Stomach (tissue), 9 donors: ENCODE results near the gene CCDC183. TPM values are rescaled to one million over a fixed set of nuclear protein-coding genes. Genes with fewer than 3 reads are reported as not detected.

Experiments used
- DNase-seq, 2 donors: peaks; one replicate each; pipeline versions ENCODE4 v3.0.0 to v3.0.0-alpha.2; 2013 to 2019
- H3K27ac ChIP-seq, 5 donors: fragments of 200-600 bp in 4 of 5; sonication (generic) in 4 of 5; one replicate each; pipeline ENCODE4 v1.5.1; 2013 to 2019; ENCODE audit warnings: mild to moderate bottlenecking in 1 of 5, moderate library complexity in 1 of 5
- H3K27me3 ChIP-seq, 3 donors: fragments of 200-600 bp; sonication (generic); one replicate each; pipeline ENCODE4 v1.5.1; 2017 to 2019; ENCODE audit warnings: mixed run types in 1 of 3
- H3K36me3 ChIP-seq, 4 donors: fragments of 200-600 bp; sonication (generic); 1 replicate in 3 of 4; 2 replicates in 1 of 4; pipeline ENCODE4 v1.5.1; 2016 to 2019
- H3K4me1 ChIP-seq, 4 donors: fragments of 200-600 bp; sonication (generic); one replicate each; pipeline ENCODE4 v1.5.1; 2016 to 2019
- H3K4me3 ChIP-seq, 4 donors: fragments of 200-600 bp; sonication (generic) in 3 of 4; one replicate each; pipeline ENCODE4 v1.5.1; 2016 to 2019; ENCODE audit warnings: mild to moderate bottlenecking in 1 of 4
- H3K9me3 ChIP-seq, 4 donors: fragments of 200-600 bp; sonication (generic); one replicate each; pipeline ENCODE4 v1.5.1; 2016 to 2019
- CTCF ChIP-seq, 7 experiments: fragments of 450-650 bp in 4 of 7; fragments of 200-600 bp in 3 of 7; sonication (generic) in 3 of 7; IDR thresholded peaks; one replicate each; pipeline ENCODE4 v1.5.1; 2016 to 2019; ENCODE audit warnings: antibody characterized with exemption in 7 of 7, control low read depth in 2 of 7, mild to moderate bottlenecking in 1 of 7
- EP300 ChIP-seq: sonication (generic); formaldehyde crosslinking; IDR thresholded peaks from one replicate; pipeline ENCODE4 v1.6.1; 2017; ENCODE audit warnings: antibody characterized with exemption
- POLR2A ChIP-seq, 4 donors: fragments of 450-650 bp; IDR thresholded peaks; one replicate each; pipeline ENCODE4 v1.6.1; 2016; ENCODE audit warnings: antibody characterized with exemption in 4 of 4, control low read depth in 2 of 4, mild to moderate bottlenecking in 1 of 4, moderate library complexity in 1 of 4
- POLR2AphosphoS5 ChIP-seq, 3 donors: sonication (generic); formaldehyde crosslinking; IDR thresholded peaks; one replicate each; pipeline ENCODE4 v1.6.1; 2016; ENCODE audit warnings: antibody characterized with exemption in 3 of 3
- WGBS, 5 donors: extraction: QIAGEN DNeasy Blood & Tissue Kit in 3 of 5; methylation state at CpG; one replicate each; pipeline versions ENCODE4 v1.1.5 to v1.1.7; 2013 to 2018; 5-methylcytosine and 5-hydroxymethylcytosine counted together
- intact Hi-C: fragments of 100-400 bp; cut with DNase I; formaldehyde crosslinking; loops from one replicate; pipeline ENCODE4 v1.15.1; 2023; ENCODE audit warnings: low total_unique reads
- polyA plus RNA-seq, 3 donors: library from polyadenylated mRNA; stranded (reverse); fragments of 200-250 nt; gene quantifications; one replicate each; pipeline ENCODE4 v1.2.3, GENCODE V29; 2013
- small RNA-seq, 4 donors: library from RNA; depleted of rRNA; stranded (forward); fragments of <200 nt; gene quantifications; one replicate each; pipeline ENCODE3, GENCODE V24; 2016
- total RNA-seq, 5 donors: library from RNA; depleted of rRNA; stranded (reverse); fragments of >200 nt; gene quantifications; one replicate each; pipeline versions ENCODE4 v1.1.0 to v1.2.3, GENCODE V29; 2014 to 2016
- donor health status: healthy with polysubstance abuse.
- donor health status: Bipolar disorder and iron deficiency.
- donor health status: healthy.

Gene CCDC183
- total and polyA plus RNA-seq, 8 donors: 1.2 to 53.0 (median 4.7) TPM

GRCh38 chr9:136857166-136857565 lies 61.0 kb downstream of the CCDC183 start:
- intact Hi-C loops: loop anchor here (10.0 kb wide), 1 partner anchor 88 kb away; the partner anchor contains the start of genes C8G and FBXW5
- 63 to 85% (median 70%) methylated on average over 4 to 19 of the region's 19 CpGs for WGBS, 5 donors
- TF ChIP-seq POLR2AphosphoS5 (IDR thresholded peaks at IDR 0.05) (no peak), CTCF (IDR thresholded peaks at IDR 0.05) (no peak), POLR2A (IDR thresholded peaks at IDR 0.05) (no peak), EP300 (no peak)
- H3K36me3 ChIP-seq: peaks cover 15 to 23% (median 18%) of the 10 kb centered on the region in 4 donors
- no peak overlapping the region for H3K4me3 ChIP-seq
- no peaks in the 10 kb centered on the region for H3K27me3 ChIP-seq
- H3K9me3 ChIP-seq: no peaks in the 10 kb centered on the region
- H3K4me1 ChIP-seq: peaks cover 42 to 84% (median 70%) of the 10 kb centered on the region in 4 donors
- DNase-seq: peak; percentile 19 to 57
- H3K27ac ChIP-seq: peak overlapping the region; percentile 76 to 90 (median 81)

Small RNA genes within 50 kb of the gene (small RNA-seq; reads per million reads assigned to genes)
- gene AL355987.2 (0 reads per million in 4 donors), gene ATP6V1G1P3 (0 reads per million in 4 donors), gene MIR4292 (0 reads per million in 4 donors), gene MIR6722 (0 reads per million in 4 donors)

Other genes with a start within 250 kb of the CCDC183 start
- 1,000 to 10,000 TPM in 1 of 5 donors, 10 to 100 TPM in 4; 20.9 to 1,085 (median 42.0) TPM for gene EGFL7, start 133.4 kb upstream of the CCDC183 start, total RNA-seq
- 100 to 1,000 TPM in 1 of 3 donors, 10 to 100 TPM in 2; 44.8 to 113 (median 79.2) TPM for gene EGFL7, start 133.4 kb upstream of the CCDC183 start, polyA plus RNA-seq
- gene AGPAT2, start 108.9 kb upstream of the CCDC183 start, total RNA-seq: 100 to 1,000 TPM in 2 of 5 donors, 10 to 100 TPM in 3; 49.6 to 135 (median 68.8) TPM
- gene AGPAT2, start 108.9 kb upstream of the CCDC183 start, polyA plus RNA-seq: 10 to 100 TPM; 32.7 to 88.7 (median 75.1) TPM
- gene DIPK1B, start 83.8 kb upstream of the CCDC183 start, total RNA-seq: 10 to 100 TPM in 1 of 5 donors, 1 to 10 TPM in 2, under 1 TPM in 1, not detected in 1; 0.45 to 10.4 (median 5.8) TPM
- gene DIPK1B, start 83.8 kb upstream of the CCDC183 start, polyA plus RNA-seq: 1 to 10 TPM; 1.6 to 4.7 (median 4.0) TPM
- gene LCN10, start 53.4 kb upstream of the CCDC183 start, total RNA-seq: 10 to 100 TPM in 1 of 5 donors, 1 to 10 TPM in 3, under 1 TPM in 1; 0.58 to 25.5 (median 4.9) TPM
- 10 to 100 TPM in 2 of 3 donors, 1 to 10 TPM in 1; 7.7 to 18.4 (median 10.2) TPM for gene LCN10, start 53.4 kb upstream of the CCDC183 start, polyA plus RNA-seq
- 10 to 100 TPM in 2 of 5 donors, 1 to 10 TPM in 1, not detected in 2; 7.0 to 31.2 (median 12.5) TPM for gene LCN6, start 47.8 kb upstream of the CCDC183 start, total RNA-seq
- 10 to 100 TPM; 18.8 to 23.2 (median 19.5) TPM for gene LCN6, start 47.8 kb upstream of the CCDC183 start, polyA plus RNA-seq
- not detected for gene LCN8, start 38.1 kb upstream of the CCDC183 start, total RNA-seq
- gene LCN8, start 38.1 kb upstream of the CCDC183 start, polyA plus RNA-seq: not detected
- gene LCN15, start 31.8 kb upstream of the CCDC183 start, total RNA-seq: not detected
- gene LCN15, start 31.8 kb upstream of the CCDC183 start, polyA plus RNA-seq: not detected
- 100 to 1,000 TPM in 1 of 5 donors, 10 to 100 TPM in 4; 11.1 to 152 (median 64.5) TPM for gene TMEM141, start 5.0 kb upstream of the CCDC183 start, total RNA-seq
- 100 to 1,000 TPM; 139 to 219 (median 195) TPM for gene TMEM141, start 5.0 kb upstream of the CCDC183 start, polyA plus RNA-seq
- 100 to 1,000 TPM in 1 of 5 donors, 10 to 100 TPM in 4; 47.4 to 615 (median 65.1) TPM for gene RABL6, start 11.6 kb downstream of the CCDC183 start, total RNA-seq
- gene RABL6, start 11.6 kb downstream of the CCDC183 start, polyA plus RNA-seq: 10 to 100 TPM; 54.2 to 82.1 (median 56.0) TPM
- 10 to 100 TPM in 2 of 5 donors, 1 to 10 TPM in 3; 1.4 to 37.4 (median 9.3) TPM for gene AJM1, start 46.1 kb downstream of the CCDC183 start, total RNA-seq
- gene AJM1, start 46.1 kb downstream of the CCDC183 start, polyA plus RNA-seq: 1 to 10 TPM in 2 of 3 donors, under 1 TPM in 1; 0.46 to 3.3 (median 1.5) TPM
- gene PHPT1, start 53.1 kb downstream of the CCDC183 start, total RNA-seq: 10 to 100 TPM; 31.5 to 45.5 (median 38.8) TPM
- 100 to 1,000 TPM; 151 to 168 (median 156) TPM for gene PHPT1, start 53.1 kb downstream of the CCDC183 start, polyA plus RNA-seq
- 100 to 1,000 TPM in 1 of 5 donors, 1 to 10 TPM in 4; 1.8 to 317 (median 5.8) TPM for gene MAMDC4, start 56.0 kb downstream of the CCDC183 start, total RNA-seq
- 10 to 100 TPM in 1 of 3 donors, 1 to 10 TPM in 2; 1.1 to 11.2 (median 3.1) TPM for gene MAMDC4, start 56.0 kb downstream of the CCDC183 start, polyA plus RNA-seq
- gene EDF1, start 70.0 kb downstream of the CCDC183 start, total RNA-seq: 100 to 1,000 TPM; 132 to 229 (median 208) TPM
- 100 to 1,000 TPM; 572 to 798 (median 789) TPM for gene EDF1, start 70.0 kb downstream of the CCDC183 start, polyA plus RNA-seq
- gene TRAF2, start 90.2 kb downstream of the CCDC183 start, total RNA-seq: 100 to 1,000 TPM in 1 of 5 donors, 10 to 100 TPM in 2, 1 to 10 TPM in 2; 5.5 to 248 (median 12.8) TPM
- 10 to 100 TPM; 10.0 to 12.1 (median 11.3) TPM for gene TRAF2, start 90.2 kb downstream of the CCDC183 start, polyA plus RNA-seq
- gene FBXW5, start 148.4 kb downstream of the CCDC183 start, total RNA-seq: 100 to 1,000 TPM in 4 of 5 donors, 10 to 100 TPM in 1; 47.7 to 435 (median 174) TPM
- gene FBXW5, start 148.4 kb downstream of the CCDC183 start, polyA plus RNA-seq: 100 to 1,000 TPM in 2 of 3 donors, 10 to 100 TPM in 1; 91.0 to 109 (median 102) TPM
- gene C8G, start 148.9 kb downstream of the CCDC183 start, total RNA-seq: not detected
- gene C8G, start 148.9 kb downstream of the CCDC183 start, polyA plus RNA-seq: 1 to 10 TPM in 2 of 3 donors, not detected in 1; 2.3 to 5.5 TPM
- 1 to 10 TPM in 1 of 5 donors, under 1 TPM in 1, not detected in 3; 0.73 to 2.2 TPM for gene LCN12, start 155.9 kb downstream of the CCDC183 start, total RNA-seq
- 1 to 10 TPM; 2.3 to 6.3 (median 3.1) TPM for gene LCN12, start 155.9 kb downstream of the CCDC183 start, polyA plus RNA-seq
- gene PTGDS, start 181.2 kb downstream of the CCDC183 start, total RNA-seq: 10 to 100 TPM in 4 of 5 donors, 1 to 10 TPM in 1; 2.3 to 34.9 (median 30.4) TPM
- 10 to 100 TPM; 18.6 to 64.4 (median 37.3) TPM for gene PTGDS, start 181.2 kb downstream of the CCDC183 start, polyA plus RNA-seq
- not detected for gene LCNL1, start 186.7 kb downstream of the CCDC183 start, total RNA-seq
- gene LCNL1, start 186.7 kb downstream of the CCDC183 start, polyA plus RNA-seq: under 1 TPM in 2 of 3 donors, not detected in 1; 0.19 to 0.25 TPM
- 10 to 100 TPM; 11.9 to 93.6 (median 45.2) TPM for gene PAXX, start 196.1 kb downstream of the CCDC183 start, total RNA-seq
- gene PAXX, start 196.1 kb downstream of the CCDC183 start, polyA plus RNA-seq: 100 to 1,000 TPM; 158 to 206 (median 178) TPM
- 1 to 10 TPM in 1 of 5 donors, not detected in 4; 3.3 TPM for gene CLIC3, start 200.2 kb downstream of the CCDC183 start, total RNA-seq
- 10 to 100 TPM in 2 of 3 donors, 1 to 10 TPM in 1; 4.3 to 70.9 (median 15.2) TPM for gene CLIC3, start 200.2 kb downstream of the CCDC183 start, polyA plus RNA-seq
- 100 to 1,000 TPM in 1 of 5 donors, 10 to 100 TPM in 3, 1 to 10 TPM in 1; 7.3 to 385 (median 72.8) TPM for gene ABCA2, start 231.9 kb downstream of the CCDC183 start, total RNA-seq
- 10 to 100 TPM in 2 of 3 donors, 1 to 10 TPM in 1; 9.3 to 25.5 (median 24.4) TPM for gene ABCA2, start 231.9 kb downstream of the CCDC183 start, polyA plus RNA-seq
- gene FUT7, start 235.8 kb downstream of the CCDC183 start, total RNA-seq: 1 to 10 TPM in 1 of 5 donors, under 1 TPM in 1, not detected in 3; 0.37 to 3.9 TPM
- gene FUT7, start 235.8 kb downstream of the CCDC183 start, polyA plus RNA-seq: under 1 TPM in 2 of 3 donors, not detected in 1; 0.23 to 0.50 TPM
- 100 to 1,000 TPM in 4 of 5 donors, 10 to 100 TPM in 1; 20.0 to 276 (median 189) TPM for gene NPDC1, start 249.8 kb downstream of the CCDC183 start, total RNA-seq
- gene NPDC1, start 249.8 kb downstream of the CCDC183 start, polyA plus RNA-seq: 100 to 1,000 TPM; 104 to 186 (median 115) TPM